ENCODE results near the gene DSCAML1.

Gene DSCAML1

GRCh38 chr11:117515892-117516787 is 280.9 kb downstream of the DSCAML1 start:
- TF ChIP-seq FOXP2 (optimal IDR thresholded peaks at IDR 0.05; ENCODE audit: borderline replicate concordance, extremely low read depth, extremely low read length, insufficient read depth), result no peak
- no peak for TF ChIP-seq TAF1 (IDR thresholded peaks at IDR 0.05; ENCODE audit: borderline replicate concordance, insufficient read depth, low read length)
- TF ChIP-seq REST (IDR thresholded peaks at IDR 0.05; ENCODE audit: insufficient read depth in 1 of 2, low read depth in 2 of 2, low read length in 2 of 2), result no peak
- TF ChIP-seq SIN3A (IDR thresholded peaks at IDR 0.05; ENCODE audit: borderline replicate concordance, insufficient read depth, low read length), result no peak
- no peak for TF ChIP-seq POLR2AphosphoS5 (IDR thresholded peaks at IDR 0.05; ENCODE audit: low read depth, low read length)

- TF ChIP-seq REST (IDR thresholded peaks at IDR 0.05; ENCODE audit: insufficient read depth in 1 of 2, low read depth in 2 of 2, low read length in 2 of 2), result no peak
- no peak for TF ChIP-seq FOXP2 (optimal IDR thresholded peaks at IDR 0.05; ENCODE audit: borderline replicate concordance, extremely low read depth, extremely low read length, insufficient read depth)
- no peak for TF ChIP-seq SIN3A (IDR thresholded peaks at IDR 0.05; ENCODE audit: borderline replicate concordance, insufficient read depth, low read length)
- no peak for TF ChIP-seq TAF1 (IDR thresholded peaks at IDR 0.05; ENCODE audit: borderline replicate concordance, insufficient read depth, low read length)
- TF ChIP-seq POLR2AphosphoS5 (IDR thresholded peaks at IDR 0.05; ENCODE audit: low read depth, low read length), result no peak
Measured at GRCh38 chr11:117514256-117514655, 282.8 kb downstream of the DSCAML1 start.

- no peak for TF ChIP-seq POLR2AphosphoS5 (IDR thresholded peaks at IDR 0.05; ENCODE audit: low read depth, low read length)
- no peak for TF ChIP-seq TAF1 (IDR thresholded peaks at IDR 0.05; ENCODE audit: borderline replicate concordance, insufficient read depth, low read length)
- no peak for TF ChIP-seq REST (IDR thresholded peaks at IDR 0.05; ENCODE audit: insufficient read depth in 1 of 2, low read depth in 2 of 2, low read length in 2 of 2)
- no peak for TF ChIP-seq SIN3A (IDR thresholded peaks at IDR 0.05; ENCODE audit: borderline replicate concordance, insufficient read depth, low read length)
- TF ChIP-seq FOXP2 (optimal IDR thresholded peaks at IDR 0.05; ENCODE audit: borderline replicate concordance, extremely low read depth, extremely low read length, insufficient read depth), result no peak
Measured at GRCh38 chr11:117513666-117514065, 283.4 kb downstream of the DSCAML1 start.

- no peak for TF ChIP-seq SIN3A (IDR thresholded peaks at IDR 0.05; ENCODE audit: borderline replicate concordance, insufficient read depth, low read length)
- TF ChIP-seq TAF1 (IDR thresholded peaks at IDR 0.05; ENCODE audit: borderline replicate concordance, insufficient read depth, low read length), result no peak
- no peak for TF ChIP-seq REST (IDR thresholded peaks at IDR 0.05; ENCODE audit: insufficient read depth in 1 of 2, low read depth in 2 of 2, low read length in 2 of 2)
- TF ChIP-seq FOXP2 (optimal IDR thresholded peaks at IDR 0.05; ENCODE audit: borderline replicate concordance, extremely low read depth, extremely low read length, insufficient read depth), result no peak
- no peak for TF ChIP-seq POLR2AphosphoS5 (IDR thresholded peaks at IDR 0.05; ENCODE audit: low read depth, low read length)
Measured at GRCh38 chr11:117511931-117512539, 285.0 kb downstream of the DSCAML1 start.
